Left lung (tissue), 10 donors: ENCODE results near the gene TMTC2. TPM values are rescaled to one million over a fixed set of nuclear protein-coding genes. Genes with fewer than 3 reads are reported as not detected.

Experiments
- ATAC-seq: fragments of 200-7000 bp; cut with Tn5 transposase; one replicate; pipeline ENCODE4 v1.9.1; 2020; ENCODE audit warnings: moderate library complexity
- DNase-seq, 4 donors: peaks; one replicate each; pipeline ENCODE4 v3.0.0-alpha.2; 2013 to 2020
- H3K27ac ChIP-seq, 2 donors: fragments of 200-600 bp; sonication (generic) in 1 of 2; one replicate each; pipeline versions ENCODE4 v1.5.0 to v1.8.0; 2020 to 2021
- H3K27me3 ChIP-seq, 2 donors: fragments of 200-600 bp; sonication (generic) in 1 of 2; one replicate each; pipeline versions ENCODE4 v1.5.0 to v1.8.0; 2020 to 2021
- H3K36me3 ChIP-seq, 2 donors: fragments of 200-600 bp; sonication (generic) in 1 of 2; one replicate each; pipeline versions ENCODE4 v1.5.0 to v1.8.0; 2020 to 2021
- H3K4me1 ChIP-seq, 2 donors: fragments of 200-600 bp; one replicate each; pipeline ENCODE4 v1.8.0; 2021
- H3K4me3 ChIP-seq, 2 donors: fragments of 200-600 bp; sonication (generic) in 1 of 2; one replicate each; pipeline versions ENCODE4 v1.5.0 to v1.8.0; 2020 to 2021; ENCODE audit warnings: mild to moderate bottlenecking in 1 of 2
- H3K9me3 ChIP-seq, 2 donors: fragments of 200-600 bp; sonication (generic) in 1 of 2; one replicate each; pipeline versions ENCODE4 v1.5.0 to v1.8.0; 2020 to 2021
- CTCF ChIP-seq, 2 donors: fragments of 200-600 bp; sonication (generic) in 1 of 2; IDR thresholded peaks; one replicate each; pipeline versions ENCODE4 v1.5.0 to v1.8.0; 2021; ENCODE audit warnings: antibody characterized with exemption in 2 of 2
- intact Hi-C, 2 donors: fragments of 100-400 bp; cut with DNase I; formaldehyde crosslinking; loops; one replicate each; pipeline versions ENCODE4 v1.11.2 to v1.14.2; 2022
- polyA plus RNA-seq, 6 donors: library from polyadenylated mRNA; unstranded; fragments of 120-200 nt; gene quantifications; one replicate each; pipeline ENCODE4 v1.2.1, GENCODE V29; 2013; ENCODE audit not compliant: insufficient read length in 6 of 6
- total RNA-seq, 2 donors: library from RNA; stranded (reverse); fragmentation: NEBNext Ultra II Directional; extraction: Animal tissue kit (Norgen Biotek cat#: 25700); gene quantifications; one replicate each; pipeline ENCODE4 v1.2.1, GENCODE V29; 2021
- donor health status: DM: no; HTN: yes; CAD: no.
- donor health status: DM: no; HTN: no; CAD: no.

The TMTC2 gene
- total and polyA plus RNA-seq, 8 donors = 17.2 to 46.1 (median 39.3) TPM

GRCh38 chr12:82780517-82780916 is 93.8 kb downstream of the TMTC2 start:
- peak in 2 of 4 donors; percentile 27 to 43 for DNase-seq
- no peak for ATAC-seq
- H3K4me1 ChIP-seq = peaks cover 0 to 4% of the 10 kb centered on the region in 2 donors
- H3K36me3 ChIP-seq = no peaks in the 10 kb centered on the region
- no peaks in the 10 kb centered on the region for H3K27me3 ChIP-seq
- intact Hi-C loops = no loop called here
- no peak overlapping the region for H3K4me3 ChIP-seq
- H3K9me3 ChIP-seq = no peaks in the 10 kb centered on the region
- no peak for TF ChIP-seq CTCF (IDR thresholded peaks at IDR 0.05)
- no peak overlapping the region for H3K27ac ChIP-seq

- Histone ChIP-seq H3K4me3 (no peak overlapping the region), H3K4me1 (peaks cover 0 to 4% of the 10 kb centered on the region in 2 donors), H3K27me3 (no peaks in the 10 kb centered on the region), H3K9me3 (no peaks in the 10 kb centered on the region), H3K27ac (no peak overlapping the region), H3K36me3 (no peaks in the 10 kb centered on the region)
- no peak for TF ChIP-seq CTCF (IDR thresholded peaks at IDR 0.05)
- DNase-seq (no peak), ATAC-seq (no peak)
- intact Hi-C loops = no loop called here
These were observed 94.7 kb downstream of the TMTC2 start for GRCh38 chr12:82781309-82781997.

- H3K4me3 ChIP-seq = no peak overlapping the region
- no peak for DNase-seq
- H3K9me3 ChIP-seq = no peaks in the 10 kb centered on the region
- no peaks in the 10 kb centered on the region for H3K27me3 ChIP-seq
- TF ChIP-seq CTCF (IDR thresholded peaks at IDR 0.05) = no peak
- H3K36me3 ChIP-seq = no peaks in the 10 kb centered on the region
- peaks cover 0 to 4% of the 10 kb centered on the region in 2 donors for H3K4me1 ChIP-seq
- no peak overlapping the region for H3K27ac ChIP-seq
- ATAC-seq = no peak
- intact Hi-C loops = no loop called here
These were observed 96.7 kb downstream of the TMTC2 start for GRCh38 chr12:82783435-82783834.

- Histone ChIP-seq H3K27me3 (no peaks in the 10 kb centered on the region), H3K4me3 (no peak overlapping the region), H3K36me3 (no peaks in the 10 kb centered on the region), H3K27ac (no peak overlapping the region), H3K4me1 (peaks cover 0 to under 1% of the 10 kb centered on the region in 2 donors), H3K9me3 (no peaks in the 10 kb centered on the region)
- no peak for TF ChIP-seq CTCF (IDR thresholded peaks at IDR 0.05)
- ATAC-seq = no peak
- intact Hi-C loops = no loop called here
- no peak for DNase-seq
These were observed 100.3 kb downstream of the TMTC2 start for GRCh38 chr12:82787016-82787415.

- Histone ChIP-seq H3K9me3 (no peaks in the 10 kb centered on the region), H3K4me1 (no peaks in the 10 kb centered on the region), H3K27me3 (no peaks in the 10 kb centered on the region), H3K4me3 (no peak overlapping the region), H3K27ac (no peak overlapping the region), H3K36me3 (no peaks in the 10 kb centered on the region)
- DNase-seq (no peak), ATAC-seq (peak; percentile 46)
- TF ChIP-seq CTCF (IDR thresholded peaks at IDR 0.05) = no peak
- intact Hi-C loops = no loop called here
These were observed 101.9 kb downstream of the TMTC2 start for GRCh38 chr12:82788594-82788993.
